PC-3 (cell line): ENCODE results near the gene KRT85. TPM values are rescaled to one million over a fixed set of nuclear protein-coding genes. Genes with fewer than 3 reads are reported as not detected.

Experiments used
- ATAC-seq: fragments of 200-7000 bp; cut with Tn5 transposase; 2 replicates; pipeline ENCODE4 v1.9.1; 2020; ENCODE audit warnings: mild to moderate bottlenecking, moderate library complexity
- BruUV-seq: library from RNA; stranded (reverse); fragments of 400-500 nt; replicated peaks from 2 replicates; lab custom pipeline; 2021; lab: Mats Ljungman, UMichigan
- CTCF ChIA-PET: fragments of 300-600 bp; sonication (Branson Sonifier 250); formaldehyde crosslinking; loops from one replicate; lab custom pipeline; 2022; ENCODE audit warnings: antibody characterized with exemption; lab: Charles Lee
- POLR2A ChIA-PET: fragments of 300-600 bp; sonication (Branson Sonifier 250); formaldehyde crosslinking; loops from one replicate; lab custom pipeline; 2022; ENCODE audit warnings: antibody characterized with exemption; ENCODE audit not compliant: unreplicated experiment; lab: Charles Lee
- DNase-seq: peaks from one replicate; pipeline ENCODE4 v3.0.0-alpha.2; 2015
- H2AFZ ChIP-seq: fragments of 300-600 bp; sonication (generic); 2 replicates; pipeline ENCODE4 v1.6.0; 2016; ENCODE audit warnings: antibody characterized with exemption, low read length
- H3F3A ChIP-seq: fragments of 300-600 bp; sonication (generic); one replicate; pipeline ENCODE4 v1.6.0; 2017; ENCODE audit warnings: antibody characterized with exemption, low read length, control low read depth, mild to moderate bottlenecking; ENCODE audit not compliant: unreplicated experiment
- H3K27ac ChIP-seq: fragments of 300-600 bp; sonication (generic); 2 replicates; pipeline ENCODE4 v1.5.1; 2016; ENCODE audit warnings: mild to moderate bottlenecking, low read length
- H3K27me3 ChIP-seq: fragments of 300-600 bp; sonication (generic); 2 replicates; pipeline ENCODE4 v1.6.1; 2016; ENCODE audit warnings: low read length, mixed read lengths
- H3K36me3 ChIP-seq: fragments of 300-600 bp; sonication (generic); 2 replicates; pipeline ENCODE4 v1.6.1; 2016; ENCODE audit warnings: low read depth, mixed run types, low read length, mixed read lengths
- H3K4me1 ChIP-seq: fragments of 300-600 bp; sonication (generic); 2 replicates; pipeline ENCODE4 v1.5.1; 2016; ENCODE audit warnings: low read length; ENCODE audit not compliant: insufficient read depth
- H3K4me2 ChIP-seq: fragments of 300-600 bp; sonication (generic); 2 replicates; pipeline ENCODE4 v1.6.0; 2016; ENCODE audit warnings: low read length
- H3K4me3 ChIP-seq: fragments of 300-600 bp; sonication (generic); 2 replicates; pipeline ENCODE4 v1.5.1; 2016; ENCODE audit warnings: mild to moderate bottlenecking, low read length, mixed read lengths
- H3K79me2 ChIP-seq: fragments of 300-600 bp; sonication (generic); 2 replicates; pipeline ENCODE4 v1.6.1; 2017; ENCODE audit warnings: low read length, mixed read lengths
- H3K9ac ChIP-seq: fragments of 300-600 bp; sonication (generic); 2 replicates; pipeline ENCODE4 v1.6.0; 2016; ENCODE audit warnings: mild to moderate bottlenecking, low read length
- H3K9me2 ChIP-seq: fragments of 300-600 bp; sonication (generic); replicated peaks from 2 replicates; pipeline ENCODE4 v1.6.1; 2016; ENCODE audit warnings: mixed run types, low read length, mixed read lengths
- H3K9me3 ChIP-seq: fragments of 300-600 bp; sonication (generic); 2 replicates; pipeline ENCODE4 v1.6.1; 2016; ENCODE audit warnings: low read length, mixed read lengths
- H4K20me1 ChIP-seq: fragments of 300-600 bp; sonication (generic); 2 replicates; pipeline ENCODE4 v1.6.1; 2016; ENCODE audit warnings: low read length, mixed read lengths
- EZH2 ChIP-seq: fragments of 300-600 bp; sonication (generic); IDR thresholded peaks from one replicate; pipeline ENCODE4 v1.6.1; 2017; ENCODE audit warnings: antibody characterized with exemption, mild to moderate bottlenecking, low read length; ENCODE audit not compliant: unreplicated experiment
- EZH2phosphoT487 ChIP-seq: fragments of 300-600 bp; sonication (generic); IDR thresholded peaks from 2 replicates; pipeline ENCODE4 v1.6.1; 2018; ENCODE audit warnings: mild to moderate bottlenecking, antibody characterized with exemption, low read length, borderline replicate concordance
- intact Hi-C: fragments of 100-400 bp; cut with micrococcal nuclease; formaldehyde crosslinking; loops from 2 replicates; pipeline ENCODE4 v1.9.0; 2023
- total RNA-seq: library from RNA; depleted of rRNA; stranded (reverse); fragments of >200 nt; gene quantifications from 2 replicates; pipeline ENCODE4 v1.2.3, GENCODE V29; 2014
- TF ChIP-seq, protein P1 (sequence below): fragments of 300-600 bp; sonication (generic); conservative IDR thresholded peaks from 2 replicates; pipeline ENCODE4 v1.5.1; 2017; ENCODE audit warnings: antibody characterized with exemption, low read depth, mild to moderate bottlenecking, low read length

The KRT85 gene
- total RNA-seq, 1 experiment from 2014 or later, result not detected

DNA sequence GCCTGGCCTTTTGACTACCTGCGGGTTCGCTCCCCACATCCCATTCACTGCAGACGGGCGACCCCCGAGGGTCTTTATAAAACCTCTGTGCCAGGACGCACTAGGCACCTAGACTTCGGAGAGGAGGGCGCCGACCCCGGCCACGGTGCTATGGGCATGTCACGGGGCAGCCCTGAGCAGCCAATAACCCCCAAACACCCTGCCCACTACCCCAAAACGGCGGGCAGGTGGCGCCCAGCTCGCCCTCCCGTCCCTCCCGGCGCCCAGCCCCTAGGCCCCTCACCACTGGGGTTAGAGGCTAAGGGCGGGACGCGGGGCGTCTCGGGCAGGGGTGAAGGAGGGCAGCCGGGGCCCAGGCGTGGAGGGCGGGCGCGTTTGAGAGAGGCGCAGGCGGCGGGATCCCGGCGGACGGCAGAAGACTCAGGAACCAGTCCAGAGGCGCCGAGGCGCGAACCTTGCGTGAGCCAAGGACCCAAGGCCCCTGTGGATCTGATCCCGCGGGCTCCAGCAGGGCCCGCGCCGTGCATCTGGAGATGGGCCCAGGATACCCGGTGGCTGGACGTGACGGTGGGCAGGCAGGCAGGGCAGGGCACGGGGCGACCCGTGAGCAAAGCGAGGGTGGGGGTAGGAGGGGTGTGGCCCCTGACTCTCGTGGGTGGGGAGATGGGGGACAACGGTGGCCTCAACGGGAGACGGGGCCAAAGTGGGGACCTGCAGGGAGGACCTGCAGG is 11.1 kb downstream of the KRT85 start:
- H3K27me3 ChIP-seq, result no peaks in the 10 kb centered on the region
- H3K9ac ChIP-seq, result no peak overlapping the region
- no peaks in the 10 kb centered on the region for H3K9me3 ChIP-seq
- POLR2A ChIA-PET, result no interaction called here
- H3F3A ChIP-seq, result no peaks in the 10 kb centered on the region
- no peak overlapping the region for H3K4me2 ChIP-seq
- DNase-seq (no peak), ATAC-seq (no peak)
- no peak overlapping the region for H3K4me3 ChIP-seq
- no peak overlapping the region for H3K27ac ChIP-seq
- BruUV-seq, result no TSS peak
- TF ChIP-seq EZH2, result no peak
- TF ChIP-seq EZH2phosphoT487, result no peak
- TF ChIP-seq, protein P1, sequence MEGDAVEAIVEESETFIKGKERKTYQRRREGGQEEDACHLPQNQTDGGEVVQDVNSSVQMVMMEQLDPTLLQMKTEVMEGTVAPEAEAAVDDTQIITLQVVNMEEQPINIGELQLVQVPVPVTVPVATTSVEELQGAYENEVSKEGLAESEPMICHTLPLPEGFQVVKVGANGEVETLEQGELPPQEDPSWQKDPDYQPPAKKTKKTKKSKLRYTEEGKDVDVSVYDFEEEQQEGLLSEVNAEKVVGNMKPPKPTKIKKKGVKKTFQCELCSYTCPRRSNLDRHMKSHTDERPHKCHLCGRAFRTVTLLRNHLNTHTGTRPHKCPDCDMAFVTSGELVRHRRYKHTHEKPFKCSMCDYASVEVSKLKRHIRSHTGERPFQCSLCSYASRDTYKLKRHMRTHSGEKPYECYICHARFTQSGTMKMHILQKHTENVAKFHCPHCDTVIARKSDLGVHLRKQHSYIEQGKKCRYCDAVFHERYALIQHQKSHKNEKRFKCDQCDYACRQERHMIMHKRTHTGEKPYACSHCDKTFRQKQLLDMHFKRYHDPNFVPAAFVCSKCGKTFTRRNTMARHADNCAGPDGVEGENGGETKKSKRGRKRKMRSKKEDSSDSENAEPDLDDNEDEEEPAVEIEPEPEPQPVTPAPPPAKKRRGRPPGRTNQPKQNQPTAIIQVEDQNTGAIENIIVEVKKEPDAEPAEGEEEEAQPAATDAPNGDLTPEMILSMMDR, result no peak
- H3K79me2 ChIP-seq, result no peaks in the 10 kb centered on the region
- peaks cover 3% of the 10 kb centered on the region; the same call in 1 of the 2 replicates for H3K4me1 ChIP-seq
- H3K36me3 ChIP-seq, result no peaks in the 10 kb centered on the region
- intact Hi-C loops, result no loop called here
- CTCF ChIA-PET, result no interaction called here
- H3K9me2 ChIP-seq, result no peaks in the 10 kb centered on the region
- no peak overlapping the region for H2AFZ ChIP-seq
- no peaks in the 10 kb centered on the region for H4K20me1 ChIP-seq

DNA sequence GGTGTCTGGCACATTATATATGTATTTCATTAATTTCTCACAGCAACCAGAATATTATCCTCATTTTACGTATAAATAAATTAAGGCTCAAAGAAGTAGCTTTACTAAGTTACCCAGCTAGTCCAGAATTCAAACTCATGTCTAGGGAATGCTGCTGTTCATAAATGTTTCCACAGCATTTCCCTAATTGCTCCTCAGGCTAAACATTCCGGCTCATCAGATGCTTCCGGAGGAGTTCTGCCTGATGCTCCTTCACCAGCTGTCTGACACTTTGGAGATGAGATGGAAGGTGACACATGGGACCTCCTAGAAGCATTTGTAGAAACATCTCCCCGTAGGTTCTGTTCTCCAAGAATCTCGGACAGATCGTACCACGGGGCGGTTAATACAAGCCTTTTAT is 12.1 kb downstream of the KRT85 start:
- no peak overlapping the region for H3K4me3 ChIP-seq
- H3K36me3 ChIP-seq, result no peaks in the 10 kb centered on the region
- ATAC-seq (no peak), DNase-seq (no peak)
- H4K20me1 ChIP-seq, result no peaks in the 10 kb centered on the region
- no peaks in the 10 kb centered on the region for H3K9me2 ChIP-seq
- H3K27me3 ChIP-seq, result no peaks in the 10 kb centered on the region
- no peak overlapping the region for H3K9ac ChIP-seq
- TF ChIP-seq EZH2phosphoT487 (no peak), EZH2 (no peak)
- TF ChIP-seq, protein P1, result no peak
- H3K27ac ChIP-seq, result no peak overlapping the region
- intact Hi-C loops, result no loop called here
- no peak overlapping the region for H2AFZ ChIP-seq
- no TSS peak for BruUV-seq
- H3F3A ChIP-seq, result no peaks in the 10 kb centered on the region
- H3K9me3 ChIP-seq, result no peaks in the 10 kb centered on the region
- H3K4me1 ChIP-seq, result peaks cover 3% of the 10 kb centered on the region; the same call in 1 of the 2 replicates
- no peaks in the 10 kb centered on the region for H3K79me2 ChIP-seq
- ChIA-PET CTCF (no interaction called here), POLR2A (no interaction called here)
- no peak overlapping the region for H3K4me2 ChIP-seq

DNA sequence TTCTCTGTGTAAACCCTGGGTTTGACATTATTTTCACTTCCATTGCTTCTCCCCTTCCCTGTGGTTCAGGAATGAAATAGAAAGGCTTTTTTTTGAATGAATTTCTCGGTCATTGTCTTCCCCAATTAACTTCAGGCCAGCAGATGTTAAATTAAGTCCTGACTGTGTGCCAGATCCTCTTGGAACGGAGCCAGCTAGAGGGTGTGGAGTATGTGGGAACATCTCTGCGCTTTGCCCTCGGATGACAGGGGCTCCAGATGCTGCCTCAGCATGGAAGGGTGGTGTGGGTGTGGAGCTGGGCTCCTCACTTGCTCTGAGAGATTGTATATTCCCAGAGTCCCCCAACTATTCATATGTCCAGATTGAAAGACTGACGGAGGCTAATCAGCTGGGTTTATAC is 13.1 kb downstream of the KRT85 start:
- Histone ChIP-seq H3K9ac (no peak overlapping the region), H2AFZ (no peak overlapping the region), H3K27ac (no peak overlapping the region), H3K4me1 (peaks cover 7% of the 10 kb centered on the region), H3K4me3 (no peak overlapping the region), H3F3A (no peaks in the 10 kb centered on the region), H3K4me2 (no peak overlapping the region), H3K36me3 (no peaks in the 10 kb centered on the region), H4K20me1 (no peaks in the 10 kb centered on the region), H3K27me3 (no peaks in the 10 kb centered on the region), H3K9me3 (no peaks in the 10 kb centered on the region), H3K79me2 (no peaks in the 10 kb centered on the region), H3K9me2 (no peaks in the 10 kb centered on the region)
- intact Hi-C loops, result no loop called here
- TF ChIP-seq EZH2phosphoT487 (no peak), EZH2 (no peak)
- TF ChIP-seq, protein P1, result no peak
- DNase-seq (no peak), ATAC-seq (no peak)
- no TSS peak for BruUV-seq
- ChIA-PET POLR2A (no interaction called here), CTCF (no interaction called here)
